Nephron progenitor cell (in vitro differentiated cells): ENCODE results near the gene GLUL.

ENCODE experiments used
- DNase-seq: peaks from one replicate; pipeline ENCODE4 v3.0.0; 2021
- H3K27ac Mint-ChIP-seq: 2 replicates; pipeline ENCODE4 v1.8.0; 2021; ENCODE audit warnings: mild to moderate bottlenecking, moderate library complexity, mixed read lengths
- H3K27me3 Mint-ChIP-seq: 2 replicates; pipeline ENCODE4 v1.8.0; 2021; ENCODE audit warnings: mild to moderate bottlenecking, low read depth, mixed read lengths; ENCODE audit not compliant: poor library complexity
- H3K36me3 Mint-ChIP-seq: 2 replicates; pipeline ENCODE4 v1.8.0; 2021; ENCODE audit warnings: low read depth, mixed read lengths
- H3K4me1 Mint-ChIP-seq: 2 replicates; pipeline ENCODE4 v1.8.0; 2021; ENCODE audit warnings: mixed read lengths
- H3K4me3 Mint-ChIP-seq: 2 replicates; pipeline ENCODE4 v1.8.0; 2021; ENCODE audit warnings: mild to moderate bottlenecking, moderate library complexity, mixed read lengths
- H3K9me3 Mint-ChIP-seq: 2 replicates; pipeline ENCODE4 v1.8.0; 2021; ENCODE audit warnings: mild to moderate bottlenecking, moderate library complexity, mixed read lengths
- CTCF ChIP-seq: fragments of 200-600 bp; sonication (generic); IDR thresholded peaks from 2 replicates; pipeline ENCODE4 v1.5.0; 2021; ENCODE audit warnings: antibody characterized with exemption

Gene GLUL

DNA sequence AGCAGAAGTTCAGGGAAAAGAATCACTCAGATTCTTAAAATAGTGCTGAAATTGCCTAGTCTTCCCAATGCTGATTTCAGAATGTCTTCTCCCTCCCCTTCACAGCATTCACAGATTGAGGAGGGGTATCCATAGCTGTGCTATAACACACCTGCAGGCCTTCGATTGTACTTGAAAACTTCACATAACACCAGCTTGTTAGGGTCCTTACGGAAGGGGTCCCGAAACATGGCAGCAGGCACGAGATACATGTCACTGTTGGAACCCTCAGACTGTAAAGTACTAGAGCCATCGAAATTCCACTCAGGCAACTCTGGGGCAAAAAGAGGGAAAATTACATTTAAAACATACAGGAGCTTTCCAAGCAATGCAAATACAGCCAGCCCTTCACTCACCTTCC is 4.6 kb downstream of the GLUL start:
- TF ChIP-seq CTCF: no peak
- no peaks in the 10 kb centered on the region for H3K9me3 Mint-ChIP-seq
- H3K4me1 Mint-ChIP-seq: peaks cover 37% of the 10 kb centered on the region
- no peak for DNase-seq
- peaks cover 3% of the 10 kb centered on the region for H3K27me3 Mint-ChIP-seq
- H3K4me3 Mint-ChIP-seq: peak overlapping the region; percentile 15
- H3K36me3 Mint-ChIP-seq: peaks cover 84% of the 10 kb centered on the region
- H3K27ac Mint-ChIP-seq: no peak overlapping the region

DNA sequence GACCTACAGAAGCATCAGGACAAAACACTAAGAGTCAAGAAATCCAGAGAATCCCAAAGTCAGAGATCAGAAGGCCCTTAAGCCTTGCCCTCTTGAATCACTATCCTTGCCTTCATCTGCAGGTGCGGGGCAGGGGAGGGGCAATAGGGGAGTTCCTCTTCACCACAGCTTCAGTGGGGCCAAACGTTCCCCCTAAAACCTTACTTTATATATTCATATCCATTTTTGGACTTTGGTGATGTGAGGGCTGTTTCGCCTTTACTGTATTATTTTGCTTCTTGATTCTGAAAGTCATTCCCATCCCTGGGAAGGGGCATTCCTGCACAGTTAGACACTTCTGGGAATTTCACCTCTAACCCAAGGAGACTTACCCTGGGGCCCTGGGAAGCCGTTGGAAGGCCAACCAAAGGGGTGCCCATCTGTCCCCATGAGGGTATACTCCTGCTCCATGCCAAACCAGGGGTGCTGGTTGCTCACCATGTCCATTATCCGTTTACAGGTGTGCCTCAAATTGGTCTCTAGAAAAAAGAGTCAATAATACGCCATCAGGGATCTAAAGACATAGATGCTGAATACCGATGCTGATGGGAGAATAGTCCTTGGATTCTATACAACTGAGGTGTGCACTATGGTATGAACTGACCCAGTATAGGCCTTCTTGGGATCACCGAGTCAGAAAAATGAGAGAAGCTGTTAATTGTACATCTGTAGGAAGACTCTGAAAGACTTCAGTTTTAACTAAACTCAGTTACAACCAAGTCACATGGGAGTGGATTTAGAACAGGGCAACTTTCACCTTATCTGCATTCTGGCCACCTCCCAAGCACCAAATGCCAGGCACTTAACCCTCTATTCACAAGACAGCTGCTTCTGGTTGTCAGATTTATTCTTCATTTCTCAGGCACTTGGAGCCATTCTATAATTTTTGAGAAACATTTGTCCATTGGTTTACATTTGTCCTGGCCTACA is 5.4 kb downstream of the GLUL start:
- DNase-seq: no peak
- Mint-ChIP-seq H3K36me3 (peaks cover 92% of the 10 kb centered on the region), H3K4me1 (peaks cover 37% of the 10 kb centered on the region), H3K9me3 (no peaks in the 10 kb centered on the region), H3K27me3 (peaks cover 2% of the 10 kb centered on the region), H3K4me3 (no peak overlapping the region), H3K27ac (no peak overlapping the region)
- no peak for TF ChIP-seq CTCF

- Mint-ChIP-seq H3K4me3 (no peak overlapping the region), H3K27ac (peak overlapping the region; percentile 25), H3K36me3 (peaks cover 87% of the 10 kb centered on the region)
These were observed 7.1 kb downstream of the GLUL start for GRCh38 chr1:182384387-182384960.

DNA sequence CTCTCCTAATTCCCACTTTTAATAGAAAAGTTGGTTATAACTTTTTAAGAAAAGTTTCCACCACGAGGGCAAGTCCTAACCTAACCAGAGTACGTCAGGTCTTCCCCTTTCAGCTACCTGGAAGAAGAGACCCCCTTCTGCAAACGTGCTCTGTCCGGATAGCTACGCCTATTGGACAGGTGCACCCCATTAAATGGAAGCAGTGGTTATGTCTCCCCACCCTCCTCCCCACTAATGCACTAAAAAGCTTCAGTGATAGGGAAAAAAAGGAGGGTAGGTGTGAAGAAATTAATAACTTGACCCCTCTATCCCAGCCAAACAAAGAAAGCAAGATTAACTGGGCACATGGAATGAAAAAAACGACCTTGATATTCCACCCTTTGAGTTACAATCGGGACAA is 7.7 kb downstream of the GLUL start:
- Mint-ChIP-seq H3K36me3 (peaks cover 81% of the 10 kb centered on the region), H3K4me3 (no peak overlapping the region)

More at GRCh38 chr1:182384387-182384960, 7.1 kb downstream of the GLUL start:
- TF ChIP-seq CTCF: no peak
- Mint-ChIP-seq H3K27me3 (peaks cover 3% of the 10 kb centered on the region), H3K4me1 (peaks cover 27% of the 10 kb centered on the region), H3K9me3 (no peaks in the 10 kb centered on the region)
- DNase-seq: no peak

GRCh38 chr1:182383037-182383661 is 8.4 kb downstream of the GLUL start:
- Mint-ChIP-seq H3K9me3 (no peaks in the 10 kb centered on the region), H3K36me3 (peaks cover 73% of the 10 kb centered on the region), H3K27ac (no peak overlapping the region), H3K27me3 (peaks cover 3% of the 10 kb centered on the region), H3K4me1 (peaks cover 14% of the 10 kb centered on the region), H3K4me3 (no peak overlapping the region)
- TF ChIP-seq CTCF: no peak
- no peak for DNase-seq

More for the DNA sequence above, 7.7 kb downstream of the GLUL start:
- H3K4me1 Mint-ChIP-seq: peaks cover 22% of the 10 kb centered on the region
- peak overlapping the region; percentile 64 for H3K27ac Mint-ChIP-seq
- no peak for TF ChIP-seq CTCF
- H3K27me3 Mint-ChIP-seq: peaks cover 3% of the 10 kb centered on the region
- DNase-seq: no peak
- H3K9me3 Mint-ChIP-seq: no peaks in the 10 kb centered on the region
